ENCODE data around the gene ZNF710. TPM values are rescaled to one million over a fixed set of nuclear protein-coding genes. Genes with fewer than 3 reads are reported as not detected.

The ZNF710 gene
- total and polyA plus RNA-seq, 2 of the 8 experiments (the other 6 are each of a cell fraction or from before 2014, with no cell fraction given) = 10.5 to 24.0 TPM

- TF ChIP-seq USF2 (IDR thresholded peaks at IDR 0.05; ENCODE audit: low read length) (no peak), PHF8 (conservative IDR thresholded peaks at IDR 0.05; ENCODE audit: low read depth, low read length) (no peak)
- ChIA-PET CTCF (ENCODE audit: partially characterized antibody) (interaction anchor here (0.7 to 1.2 kb wide), 2 partner anchors 9 to 73 kb away, joined by 3 to 4 read pairs; no protein-coding TSS in a partner anchor), POLR2A (ENCODE audit: partially characterized antibody) (no interaction called here)
- Histone ChIP-seq H3K23me2 (ENCODE audit: low read depth, low read length) (no peaks in the 10 kb centered on the region; the same call in 1 of the 2 replicates), H3K9ac (replicated peaks in 1 of 4; ENCODE audit: extremely low read depth in 1 of 4, low read depth in 3 of 4, low read length in 3 of 4) (no peak overlapping the region), H3K9me3 (ENCODE audit: insufficient read depth in 2 of 2, low read depth in 1 of 2, low read length in 1 of 2) (peaks cover 0 to 11% of the 10 kb centered on the region in 2 experiments; a peak in 3 of 4 replicates), H2BK5ac (ENCODE audit: low read depth, low read length) (no peak overlapping the region), H2BK12ac (ENCODE audit: low read depth, low read length) (no peak overlapping the region), H4K20me1 (replicated peaks in 1 of 2; ENCODE audit: control insufficient read depth in 1 of 2, insufficient read depth in 2 of 2, low read length in 2 of 2) (no peaks in the 10 kb centered on the region), H2BK15ac (ENCODE audit: low read length) (no peak overlapping the region), H3K18ac (ENCODE audit: extremely low read depth, low read length) (no peak overlapping the region), H4K8ac (ENCODE audit: extremely low read depth, insufficient read depth, low read length) (no peak overlapping the region), H2AK5ac (ENCODE audit: low read depth, low read length) (no peak overlapping the region), H3K4ac (replicated peaks; ENCODE audit: insufficient read length, low read depth, low read length) (no peak overlapping the region), H2BK120ac (replicated peaks; ENCODE audit: low read depth, low read length) (no peak overlapping the region), H3K36me3 (ENCODE audit: control insufficient read depth in 2 of 4, insufficient read depth in 4 of 4, low read length in 3 of 4) (no peaks in the 10 kb centered on the region), H3K4me1 (replicated peaks in 1 of 4; ENCODE audit: control insufficient read depth in 3 of 4, insufficient read depth in 4 of 4, low read length in 3 of 4) (no peaks in the 10 kb centered on the region), H3K4me2 (ENCODE audit: insufficient read depth in 1 of 2, low read depth in 2 of 2, low read length in 2 of 2) (no peak overlapping the region), H3K56ac (replicated peaks; ENCODE audit: insufficient read length, low read depth, low read length) (no peak overlapping the region), H2BK20ac (ENCODE audit: low read length) (no peak overlapping the region), H3K79me1 (ENCODE audit: low read depth, low read length) (no peaks in the 10 kb centered on the region), H3K27me3 (replicated peaks in 1 of 4; ENCODE audit: control insufficient read depth in 3 of 4, extremely low read depth in 1 of 4, insufficient read depth in 3 of 4, low read length in 3 of 4) (no peaks in the 10 kb centered on the region), H4K91ac (replicated peaks; ENCODE audit: insufficient read length, low read length) (no peak overlapping the region), H3K23ac (ENCODE audit: insufficient read length) (no peak overlapping the region), H2AFZ (ENCODE audit: low read length) (no peak overlapping the region), H3K14ac (ENCODE audit: insufficient read length) (no peak overlapping the region), H4K5ac (ENCODE audit: insufficient read length, low read depth, low read length) (no peak overlapping the region), H3K27ac (ENCODE audit: low read depth, low read length) (no peak overlapping the region), H3K79me2 (ENCODE audit: control insufficient read depth in 1 of 2, insufficient read depth in 2 of 2, low read length in 2 of 2) (no peaks in the 10 kb centered on the region), H3K4me3 (ENCODE audit: extremely low read depth in 1 of 4, insufficient read depth in 2 of 4, low read depth in 3 of 4, low read length in 4 of 4) (no peak overlapping the region)
- WGBS, 2 experiments (ENCODE audit: extremely low coverage in 1 of 2, insufficient coverage in 1 of 2, insufficient read length in 1 of 2, insufficient replicate concordance in 2 of 2, low coverage in 1 of 2, low lambda C conversion rate in 2 of 2, missing lambda C conversion rate in 1 of 2) = 87% methylated on average over 6 of the region's 7 CpGs; no CpG with 5 or more reads in 1 of the 2 experiments
- FAIRE-seq (no peak), DNase-seq (ENCODE audit: low read depth in 1 of 2, low spot score in 2 of 2) (no peak)
These were observed 112.0 kb downstream of the ZNF710 start for GRCh38 chr15:90113166-90113565.

Data from H1 (cell line).